HPDE6-E6E7 (cell line): ENCODE data around the gene NT5C1A.

Experiments used
- DNase-seq: peaks from one replicate; pipeline ENCODE4 v3.0.0; 2011; ENCODE audit warnings: missing footprints; ENCODE audit errors: extremely low spot score

Gene NT5C1A

GRCh38 chr1:39671793-39672550 lies at the start of gene NT5C1A:
NT5C1A (minus strand) TSS chr1:39672107; CDS start chr1:39672038, 69 bp downstream.
- no peak for DNase-seq

DNA sequence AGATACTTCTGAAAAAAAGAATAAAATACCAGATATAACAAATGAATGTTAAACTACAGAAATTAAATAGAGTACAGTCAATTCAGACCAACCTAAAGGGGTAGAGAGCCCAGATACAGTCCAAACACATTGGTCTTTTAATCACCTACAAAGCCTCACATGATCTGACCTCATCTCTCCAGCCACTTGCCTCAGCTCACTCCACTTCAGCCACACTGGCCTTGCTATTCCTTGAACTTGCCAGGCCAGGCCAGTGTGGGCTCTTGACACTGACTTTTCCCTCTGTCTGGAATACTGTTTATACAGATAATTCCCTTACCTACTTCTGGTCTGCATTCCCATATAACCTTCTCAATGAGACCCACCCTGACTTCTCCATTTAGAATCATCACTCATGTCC lies 49.8 kb upstream of the NT5C1A start:
- DNase-seq = no peak

DNA sequence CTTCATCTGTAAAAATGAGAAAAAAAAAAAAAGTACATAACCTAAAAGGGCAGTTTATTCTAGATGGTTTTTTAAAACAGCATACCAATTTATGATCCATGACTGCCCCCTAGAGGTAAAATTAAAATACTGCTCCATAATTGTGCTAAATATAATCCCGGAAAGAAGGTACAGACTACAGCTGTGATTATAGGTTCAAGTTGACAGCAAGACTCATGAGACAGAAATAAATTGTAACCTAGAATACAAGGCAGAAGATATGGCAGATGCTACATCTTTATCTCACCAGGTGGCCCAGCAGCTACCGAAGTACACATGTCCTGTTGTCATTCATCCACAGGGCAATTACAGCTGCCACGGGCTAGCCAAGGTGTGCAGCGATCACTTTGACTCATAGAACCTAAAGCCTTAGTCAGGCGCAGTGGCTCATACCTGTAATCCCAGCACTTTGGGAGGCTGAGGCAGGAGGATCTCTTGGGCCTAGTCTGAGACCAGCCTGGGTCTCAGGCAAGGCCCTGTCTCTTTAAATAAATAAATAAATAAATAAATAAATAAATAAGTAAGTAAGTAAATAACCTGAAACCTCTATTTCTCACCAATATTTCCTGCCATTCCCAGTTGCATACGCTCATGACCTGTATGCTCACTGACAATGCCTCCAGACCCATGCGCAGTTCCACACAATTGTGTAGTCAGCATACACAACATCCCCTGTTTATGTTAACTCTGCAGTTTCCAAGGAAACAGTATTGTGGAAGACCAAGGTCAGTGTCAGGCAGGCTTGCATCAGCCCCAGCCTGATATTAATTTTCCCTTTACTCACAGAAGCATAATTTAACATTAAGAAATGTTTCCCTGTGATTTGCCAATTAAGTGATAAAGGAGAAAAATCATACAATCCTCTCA lies 48.4 kb upstream of the NT5C1A start:
- DNase-seq = peak; percentile 36

GRCh38 chr1:39717809-39718208 lies 45.9 kb upstream of the NT5C1A start:
- DNase-seq = no peak

- no peak for DNase-seq
Observed at GRCh38 chr1:39713557-39713956, 41.6 kb upstream of the NT5C1A start.

GRCh38 chr1:39711966-39712340 lies 40.0 kb upstream of the NT5C1A start:
- no peak for DNase-seq

GRCh38 chr1:39711104-39711965 lies 39.4 kb upstream of the NT5C1A start:
- DNase-seq = no peak

GRCh38 chr1:39707506-39707905 lies 35.6 kb upstream of the NT5C1A start:
- no peak for DNase-seq

- DNase-seq = no peak
Observed at GRCh38 chr1:39704757-39705156, 32.9 kb upstream of the NT5C1A start.

- DNase-seq = no peak
Observed at GRCh38 chr1:39701049-39701439, 29.1 kb upstream of the NT5C1A start.

DNA sequence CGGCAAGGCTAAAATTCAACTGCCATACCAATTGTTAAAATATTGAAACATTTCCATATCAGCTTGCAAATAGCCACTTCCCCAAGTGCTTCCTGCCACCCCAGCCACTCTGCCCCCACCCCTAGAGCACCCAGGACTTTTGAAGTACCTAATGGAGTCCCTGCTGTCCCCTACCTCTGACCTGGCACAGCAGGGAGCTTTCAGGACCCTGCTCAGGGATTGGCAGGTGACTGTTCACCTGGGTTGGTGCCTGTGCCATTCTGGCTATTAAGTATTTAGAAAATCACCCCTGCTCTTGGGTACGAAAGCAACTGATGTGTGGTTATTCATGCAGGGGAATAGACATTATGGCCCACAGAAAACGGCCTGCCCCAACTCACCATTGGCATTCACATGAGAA lies 28.4 kb upstream of the NT5C1A start:
- DNase-seq = no peak

DNA sequence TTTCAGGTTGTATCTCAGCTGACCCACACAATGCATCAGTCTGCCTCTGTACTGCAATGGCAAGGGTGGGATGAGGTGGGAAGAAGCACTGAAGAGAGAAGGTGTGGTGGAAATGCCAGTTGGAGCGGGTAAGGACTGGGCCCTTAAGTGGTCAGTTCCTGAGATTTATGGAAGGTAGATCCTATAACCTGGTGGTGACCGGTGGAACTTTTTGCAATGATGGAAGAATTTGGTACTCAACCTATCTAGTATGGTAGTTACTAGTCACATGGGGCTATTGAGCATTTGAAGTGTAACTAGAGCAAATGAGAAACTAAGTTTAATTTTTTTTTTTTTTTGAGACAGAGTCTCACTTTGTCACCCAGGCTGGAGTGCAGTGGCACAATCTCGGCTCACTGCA lies 27.5 kb upstream of the NT5C1A start:
- DNase-seq = no peak

- no peak for DNase-seq
Observed at GRCh38 chr1:39698568-39698967, 26.7 kb upstream of the NT5C1A start.

DNA sequence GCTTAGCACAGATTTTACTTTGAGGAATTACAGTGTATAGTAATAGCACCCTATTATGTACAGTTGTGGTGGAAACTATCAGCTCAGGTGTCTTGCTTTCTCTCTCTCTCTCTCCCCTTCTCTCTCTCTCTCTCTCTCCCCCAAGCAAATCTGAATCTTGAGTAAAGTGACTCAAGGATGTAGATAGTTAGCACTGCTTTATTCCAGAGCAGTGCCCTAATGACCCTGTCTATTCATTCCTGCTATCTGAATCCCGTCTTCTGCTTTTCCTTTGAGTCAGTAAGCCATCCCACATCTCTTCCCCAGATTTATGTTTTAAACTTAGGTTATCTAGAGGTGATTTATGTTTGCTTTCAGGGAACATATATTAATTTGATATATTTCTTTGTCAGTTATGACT lies 24.5 kb upstream of the NT5C1A start:
- DNase-seq = no peak

GRCh38 chr1:39695016-39695415 lies 23.1 kb upstream of the NT5C1A start:
- no peak for DNase-seq

DNA sequence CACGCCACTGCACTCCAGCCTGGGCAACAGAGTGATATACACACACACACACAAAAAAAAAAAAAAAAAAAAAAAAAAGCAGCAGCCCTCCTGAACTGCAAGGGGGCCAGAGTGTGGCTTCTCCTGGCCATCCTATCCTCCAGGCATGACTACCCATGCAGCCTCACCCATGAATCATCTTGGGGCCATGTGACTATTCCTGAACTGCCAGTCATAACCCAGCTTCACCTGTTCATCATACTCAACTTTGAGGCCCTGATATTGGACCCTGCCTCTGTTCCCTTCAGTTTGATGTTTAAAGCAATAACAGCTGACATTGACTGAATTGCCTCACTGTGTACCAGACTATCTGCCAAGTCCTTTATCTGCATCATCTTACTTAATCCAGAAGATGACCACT lies 22.1 kb upstream of the NT5C1A start:
- no peak for DNase-seq

GRCh38 chr1:39692152-39693074 lies 20.5 kb upstream of the NT5C1A start:
- DNase-seq = no peak

DNA sequence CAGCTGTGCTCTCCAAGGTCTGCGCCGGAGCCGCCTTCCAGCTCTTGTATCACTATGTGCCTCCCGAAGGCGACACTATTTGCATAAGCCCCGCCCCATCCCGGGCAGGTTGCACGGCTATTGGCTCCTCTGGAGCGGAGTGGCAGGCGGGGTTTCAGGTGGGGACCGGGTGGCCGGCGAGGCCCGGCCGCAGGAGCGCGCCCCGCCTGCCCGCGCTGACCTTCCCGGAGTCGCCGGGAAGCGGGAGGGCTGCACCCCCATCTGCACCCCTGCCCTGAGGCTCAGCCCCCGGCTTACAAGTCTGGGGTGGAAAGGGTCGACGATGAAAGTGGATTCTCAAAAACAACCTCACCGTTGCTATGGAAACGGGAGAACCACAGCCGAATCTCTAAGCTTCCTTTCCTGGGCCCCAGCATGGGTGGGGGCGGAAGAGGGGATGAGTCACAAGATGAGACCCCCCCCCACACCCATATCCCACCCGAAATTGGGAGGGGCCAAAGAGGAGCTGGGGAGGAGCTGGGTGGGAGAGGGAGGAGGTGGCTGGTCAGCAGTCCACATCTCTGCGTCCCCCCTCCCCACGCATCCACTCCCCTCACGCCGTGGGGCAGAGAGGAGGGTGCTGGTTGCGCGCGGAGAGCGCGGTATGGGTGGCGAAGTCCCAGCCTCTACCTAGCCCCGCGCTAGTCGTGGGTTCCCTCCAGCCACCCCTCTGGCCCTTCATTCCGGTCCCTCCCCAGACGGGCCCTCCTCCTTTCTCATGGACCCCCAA lies 19.7 kb upstream of the NT5C1A start, which contains the start of gene HPCAL4:
HPCAL4 (minus strand) TSS at position 51 of the 769 bp plus-strand sequence. CDS start 6,830 bp downstream, outside the sequence.
- peak; percentile 85 for DNase-seq

GRCh38 chr1:39690794-39691382 lies 19.0 kb upstream of the NT5C1A start:
- no peak for DNase-seq

- no peak for DNase-seq
Observed at GRCh38 chr1:39690225-39690624, 18.3 kb upstream of the NT5C1A start.
